ENCODE data around the gene RNF152.

- TF ChIP-seq POLR2A (IDR thresholded peaks at IDR 0.05): no peak
- no peak for TF ChIP-seq CTCF (IDR thresholded peaks at IDR 0.05)
Measured at GRCh38 chr18:61876899-61877298, 15.9 kb downstream of the RNF152 start.

All from stomach (tissue), 4 donors.